Transverse colon (tissue), 4 donors: ENCODE measurements around the gene ERMARD. TPM values are rescaled to one million over a fixed set of nuclear protein-coding genes. Genes with fewer than 3 reads are reported as not detected.

Source experiments
- DNase-seq: peaks from one replicate; pipeline ENCODE4 v3.0.0-alpha.2; 2019
- H3K27ac ChIP-seq, 4 donors: fragments of 200-600 bp; sonication (generic); 2 replicates each; pipeline ENCODE4 v1.5.1; 2016 to 2018; ENCODE audit warnings: inconsistent platforms in 4 of 4
- H3K27me3 ChIP-seq: fragments of 200-600 bp; sonication (generic); 2 replicates; pipeline ENCODE4 v1.5.1; 2017; ENCODE audit warnings: inconsistent platforms
- H3K36me3 ChIP-seq, 4 donors: fragments of 200-600 bp; sonication (generic); 2 replicates each; pipeline ENCODE4 v1.5.1; 2017 to 2019; ENCODE audit warnings: inconsistent platforms in 4 of 4
- H3K4me1 ChIP-seq, 4 donors: fragments of 200-600 bp; sonication (generic); 2 replicates each; pipeline ENCODE4 v1.5.1; 2017 to 2020; ENCODE audit warnings: inconsistent platforms in 4 of 4
- H3K4me3 ChIP-seq, 4 donors: fragments of 200-600 bp; sonication (generic); 1 replicate in 1 of 4; 2 replicates in 3 of 4; pipeline versions ENCODE4 v1.5.1 to v1.6.1; 2017 to 2019; ENCODE audit warnings: inconsistent platforms in 4 of 4
- H3K9me3 ChIP-seq, 2 donors: fragments of 200-600 bp; sonication (generic); 2 replicates each; pipeline ENCODE4 v1.5.1; 2017 to 2019; ENCODE audit warnings: inconsistent platforms in 2 of 2
- CTCF ChIP-seq, 5 experiments: fragments of 200-600 bp in 3 of 5; fragments of 450-650 bp in 2 of 5; sonication (generic) in 3 of 5; IDR thresholded peaks; 1 replicate in 2 of 5; 2 replicates in 3 of 5; pipeline ENCODE4 v1.5.1; 2016 to 2017; ENCODE audit warnings: antibody characterized with exemption in 5 of 5, inconsistent platforms in 3 of 5, mild to moderate bottlenecking in 2 of 5, moderate library complexity in 1 of 5
- EP300 ChIP-seq: sonication (generic); formaldehyde crosslinking; IDR thresholded peaks from one replicate; pipeline ENCODE4 v1.6.1; 2017; ENCODE audit warnings: antibody characterized with exemption, low read depth
- POLR2A ChIP-seq: fragments of 450-650 bp; IDR thresholded peaks from one replicate; pipeline ENCODE4 v1.6.1; 2016; ENCODE audit warnings: antibody characterized with exemption, mild to moderate bottlenecking, moderate library complexity
- POLR2AphosphoS5 ChIP-seq, 3 donors: sonication (generic); formaldehyde crosslinking; IDR thresholded peaks; one replicate each; pipeline ENCODE4 v1.6.1; 2016; ENCODE audit warnings: antibody characterized with exemption in 3 of 3
- WGBS, 2 donors: methylation state at CpG; one replicate each; pipeline ENCODE4 v1.1.5; 2018; ENCODE audit warnings: low coverage in 1 of 2; 5-methylcytosine and 5-hydroxymethylcytosine counted together
- in situ Hi-C, 4 donors: fragments of 200-750 bp; cut with MboI; loops; one replicate each; pipeline versions ENCODE4 v1.15.0 to v1.15.1; 2017; ENCODE audit warnings: low sequenced_read_pairs in 3 of 4, low pct_ligation_motif_present in 1 of 4, low pct_unique_long_range_greater_than_20kb in 1 of 4
- intact Hi-C: fragments of 100-400 bp; cut with DNase I; formaldehyde crosslinking; loops from one replicate; pipeline ENCODE4 v1.15.1; 2023; ENCODE audit warnings: low total_unique reads
- total RNA-seq, 4 donors: library from RNA; depleted of rRNA; stranded (reverse); fragments of >200 nt; gene quantifications; one replicate each; pipeline ENCODE4 v1.1.0, GENCODE V29; 2016

The ERMARD gene
- total RNA-seq, 4 donors from 2014 or later: 15.7 to 29.5 (median 20.8) TPM

GRCh38 chr6:169778646-169779045 is 27.2 kb downstream of the ERMARD start:
- intact Hi-C loops (no loop called here), in situ Hi-C loops (no loop called here)
- Histone ChIP-seq H3K4me3 (no peak overlapping the region), H3K4me1 (no peaks in the 10 kb centered on the region), H3K9me3 (no peaks in the 10 kb centered on the region), H3K36me3 (peaks cover 0 to 8% (median 0%) of the 10 kb centered on the region in 4 donors), H3K27ac (no peak overlapping the region), H3K27me3 (no peaks in the 10 kb centered on the region)
- no peak for TF ChIP-seq CTCF (IDR thresholded peaks at IDR 0.05)
- no peak for TF ChIP-seq POLR2A
- TF ChIP-seq EP300: no peak
- no peak for TF ChIP-seq POLR2AphosphoS5 (IDR thresholded peaks at IDR 0.05)
- WGBS, 2 donors: 92 to 97% methylated on average over 7 to 12 of the region's 12 CpGs
- no peak for DNase-seq

- no peak overlapping the region for H3K27ac ChIP-seq
- TF ChIP-seq POLR2A (no peak), EP300 (no peak), POLR2AphosphoS5 (IDR thresholded peaks at IDR 0.05) (no peak), CTCF (IDR thresholded peaks at IDR 0.05) (no peak)
- WGBS, 2 donors: 75 to 89% methylated on average over 2 to 8 of the region's 8 CpGs
- H3K36me3 ChIP-seq: peaks cover 0 to 8% (median 0%) of the 10 kb centered on the region in 4 donors
- no peak for DNase-seq
- H3K4me3 ChIP-seq: no peak overlapping the region
- no peaks in the 10 kb centered on the region for H3K4me1 ChIP-seq
- intact Hi-C loops (no loop called here), in situ Hi-C loops (no loop called here)
- no peaks in the 10 kb centered on the region for H3K27me3 ChIP-seq
- H3K9me3 ChIP-seq: no peaks in the 10 kb centered on the region
Measured at GRCh38 chr6:169779092-169779815, 27.8 kb downstream of the ERMARD start.

- WGBS, 2 donors: 80 to 88% methylated on average over 1 to 5 of the region's 5 CpGs
- TF ChIP-seq POLR2A (no peak), POLR2AphosphoS5 (IDR thresholded peaks at IDR 0.05) (no peak), CTCF (IDR thresholded peaks at IDR 0.05) (no peak), EP300 (no peak)
- Histone ChIP-seq H3K4me3 (no peak overlapping the region), H3K36me3 (peaks cover 0 to 8% (median 0%) of the 10 kb centered on the region in 4 donors), H3K4me1 (no peaks in the 10 kb centered on the region), H3K27ac (no peak overlapping the region), H3K27me3 (no peaks in the 10 kb centered on the region), H3K9me3 (no peaks in the 10 kb centered on the region)
- in situ Hi-C loops (no loop called here), intact Hi-C loops (no loop called here)
- DNase-seq: no peak
Measured at GRCh38 chr6:169779896-169780295, 28.5 kb downstream of the ERMARD start.

- TF ChIP-seq CTCF (IDR thresholded peaks at IDR 0.05): no peak
- H3K27ac ChIP-seq: no peak overlapping the region
- intact Hi-C loops: no loop called here
- H3K9me3 ChIP-seq: no peaks in the 10 kb centered on the region
- no peak overlapping the region for H3K4me3 ChIP-seq
- no peaks in the 10 kb centered on the region for H3K27me3 ChIP-seq
- H3K4me1 ChIP-seq: no peaks in the 10 kb centered on the region
- DNase-seq: no peak
- WGBS, 2 donors: 75 to 77% methylated on average over 3 to 11 of the region's 11 CpGs
- in situ Hi-C loops: no loop called here
- H3K36me3 ChIP-seq: peaks cover 0 to 8% (median 0%) of the 10 kb centered on the region in 4 donors
Measured at GRCh38 chr6:169780571-169781091, 29.2 kb downstream of the ERMARD start.
